Activated CD4-positive, alpha-beta memory T cell treated with anti-CD3 and anti-CD28 coated beads, Interleukin-2, amount 10 ng/mL, durations not matched to agents 7 days and 5 days (primary cell): ENCODE measurements around the gene NOL4. TPM values are rescaled to one million over a fixed set of nuclear protein-coding genes. Genes with fewer than 3 reads are reported as not detected.

Experiments
- CTCF ChIA-PET: fragments of 350-600 bp; sonication (Branson Sonifier 250); formaldehyde crosslinking; loops from one replicate; lab custom pipeline; 2021; ENCODE audit warnings: antibody characterized with exemption, inconsistent platforms; lab: Charles Lee
- POLR2A ChIA-PET: fragments of 350-600 bp; sonication (Branson Sonifier 250); formaldehyde crosslinking; loops from one replicate; lab custom pipeline; 2021; ENCODE audit warnings: antibody characterized with exemption; lab: Charles Lee
- DNase-seq: peaks from one replicate; pipeline ENCODE4 v3.0.0-alpha.2; 2020
- H3K27ac Mint-ChIP-seq: one replicate; pipeline ENCODE4 v1.8.0; 2021; ENCODE audit warnings: mild to moderate bottlenecking, mixed read lengths
- H3K27me3 Mint-ChIP-seq: one replicate; pipeline ENCODE4 v1.8.0; 2021; ENCODE audit warnings: mixed read lengths
- H3K36me3 Mint-ChIP-seq: one replicate; pipeline ENCODE4 v1.8.0; 2021; ENCODE audit warnings: low read depth, mixed read lengths
- H3K4me1 Mint-ChIP-seq: one replicate; pipeline ENCODE4 v1.8.0; 2021; ENCODE audit warnings: mixed read lengths
- H3K4me3 Mint-ChIP-seq: one replicate; pipeline ENCODE4 v1.8.0; 2021; ENCODE audit warnings: mild to moderate bottlenecking, mixed read lengths
- H3K9me3 Mint-ChIP-seq: one replicate; pipeline ENCODE4 v1.8.0; 2021; ENCODE audit warnings: mixed read lengths
- total RNA-seq, 2 experiments: library from RNA; stranded (reverse); gene quantifications; one replicate each; pipeline ENCODE4 v1.2.3, GENCODE V29; 2021

The NOL4 gene
- total RNA-seq, 2 experiments from 2014 or later, result not detected

DNA sequence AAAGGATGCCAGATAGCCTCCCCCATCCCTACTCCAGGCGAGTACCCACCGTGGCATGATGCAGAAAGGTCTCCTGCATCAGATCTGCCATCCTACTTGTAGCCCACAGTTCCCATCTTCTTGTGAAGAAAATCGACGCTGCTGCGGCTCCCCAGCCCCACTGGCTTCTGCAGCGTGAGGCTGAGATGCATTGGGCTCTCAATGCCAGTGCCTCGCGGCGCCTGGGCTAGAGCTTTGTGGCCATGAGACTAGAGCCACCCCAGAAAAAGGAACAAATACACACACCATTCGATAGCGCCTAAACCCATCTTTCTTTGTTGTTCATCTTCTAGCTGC, 2.8 kb downstream of the NOL4 start:
- H3K4me1 Mint-ChIP-seq, result peaks cover 2% of the 10 kb centered on the region
- no peaks in the 10 kb centered on the region for H3K9me3 Mint-ChIP-seq
- no peak overlapping the region for H3K4me3 Mint-ChIP-seq
- DNase-seq, result no peak
- ChIA-PET POLR2A (no interaction called here), CTCF (no interaction called here)
- no peaks in the 10 kb centered on the region for H3K36me3 Mint-ChIP-seq
- no peak overlapping the region for H3K27ac Mint-ChIP-seq
- H3K27me3 Mint-ChIP-seq, result peaks cover 24% of the 10 kb centered on the region

DNA sequence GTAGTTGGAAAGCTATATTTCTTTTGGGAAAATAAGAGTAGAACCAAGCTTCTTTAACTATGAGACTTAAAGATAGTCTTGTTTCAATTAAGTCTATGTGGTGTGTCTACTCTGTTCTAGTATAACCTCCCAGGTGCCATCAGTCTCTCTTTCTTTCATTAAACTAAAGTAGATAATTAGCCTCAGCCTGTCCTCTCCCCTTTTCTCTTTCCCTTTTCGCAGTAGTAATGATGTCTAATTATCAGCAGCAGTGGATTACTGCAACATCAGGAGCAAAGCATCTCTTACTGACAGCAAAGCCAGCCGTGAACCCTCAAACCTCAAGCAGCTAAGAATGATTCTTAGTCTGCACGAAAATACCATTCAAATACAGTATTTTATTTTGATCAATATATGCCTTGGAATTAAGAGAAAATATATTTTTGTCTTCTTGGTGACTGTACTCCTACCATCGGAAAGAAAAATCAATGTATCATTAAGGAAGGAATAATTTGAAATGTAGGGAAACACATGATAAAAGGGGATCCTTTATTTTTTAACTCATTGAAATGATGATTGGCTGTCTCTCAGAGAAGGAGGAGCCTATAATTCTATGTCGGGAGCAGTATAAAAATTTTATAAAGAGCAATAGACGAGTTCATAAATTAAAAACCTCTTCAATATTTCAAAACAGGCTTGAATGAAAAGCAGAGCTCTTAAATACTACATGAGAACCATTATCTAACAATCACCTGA, 4.5 kb downstream of the NOL4 start:
- no peaks in the 10 kb centered on the region for H3K9me3 Mint-ChIP-seq
- peaks cover 24% of the 10 kb centered on the region for H3K27me3 Mint-ChIP-seq
- POLR2A ChIA-PET, result no interaction called here
- no peak for DNase-seq
- CTCF ChIA-PET, result no interaction called here
- no peak overlapping the region for H3K27ac Mint-ChIP-seq
- H3K4me1 Mint-ChIP-seq, result peaks cover 2% of the 10 kb centered on the region
- H3K36me3 Mint-ChIP-seq, result no peaks in the 10 kb centered on the region
- no peak overlapping the region for H3K4me3 Mint-ChIP-seq

DNA sequence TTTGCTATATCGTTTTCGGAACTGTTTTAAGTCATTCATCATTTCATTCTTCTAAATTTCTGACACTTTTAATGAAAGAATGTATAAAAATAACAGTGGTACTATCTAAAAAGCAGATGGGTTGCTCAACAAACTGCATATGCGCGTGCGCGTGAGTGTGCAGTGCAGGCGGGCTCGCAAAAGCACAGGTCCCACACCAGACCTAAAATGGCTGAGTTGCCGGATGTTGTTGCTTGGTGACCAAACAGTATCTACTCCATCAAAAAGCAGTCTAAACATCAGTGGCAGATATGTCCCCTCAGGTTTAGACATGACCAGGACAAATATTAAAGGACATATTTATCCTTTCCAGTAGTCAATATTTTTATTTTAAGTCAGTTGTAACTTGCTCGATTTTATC, 5.1 kb downstream of the NOL4 start:
- no peaks in the 10 kb centered on the region for H3K9me3 Mint-ChIP-seq
- DNase-seq, result no peak
- H3K4me3 Mint-ChIP-seq, result no peak overlapping the region
- H3K36me3 Mint-ChIP-seq, result no peaks in the 10 kb centered on the region
- POLR2A ChIA-PET, result no interaction called here
- no peak overlapping the region for H3K27ac Mint-ChIP-seq
- peaks cover 2% of the 10 kb centered on the region for H3K4me1 Mint-ChIP-seq
- peaks cover 22% of the 10 kb centered on the region for H3K27me3 Mint-ChIP-seq
- CTCF ChIA-PET, result no interaction called here

DNA sequence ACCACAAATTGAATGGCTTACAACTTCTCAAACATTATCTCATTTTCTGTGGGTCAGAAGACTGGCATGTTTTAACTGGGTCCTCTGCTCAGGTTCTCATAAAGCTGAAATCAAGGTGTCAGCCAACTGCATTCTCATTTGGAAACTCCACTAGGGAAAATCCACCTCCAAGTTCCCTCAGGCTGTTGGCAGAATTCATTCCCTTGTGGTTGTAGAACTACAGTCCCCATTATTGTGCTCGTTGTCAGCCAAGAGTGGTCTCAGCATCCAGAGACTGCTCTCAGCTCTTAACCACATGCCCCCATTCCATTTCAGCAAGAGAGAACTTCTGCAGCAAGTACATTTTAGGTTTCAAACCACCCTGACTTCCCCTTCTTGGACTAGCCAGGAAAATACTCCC, 12.2 kb downstream of the NOL4 start:
- Mint-ChIP-seq H3K9me3 (no peaks in the 10 kb centered on the region), H3K36me3 (no peaks in the 10 kb centered on the region), H3K27ac (no peak overlapping the region), H3K27me3 (no peaks in the 10 kb centered on the region), H3K4me3 (no peak overlapping the region), H3K4me1 (no peaks in the 10 kb centered on the region)
- DNase-seq, result no peak
- CTCF ChIA-PET, result no interaction called here
- POLR2A ChIA-PET, result no interaction called here

DNA sequence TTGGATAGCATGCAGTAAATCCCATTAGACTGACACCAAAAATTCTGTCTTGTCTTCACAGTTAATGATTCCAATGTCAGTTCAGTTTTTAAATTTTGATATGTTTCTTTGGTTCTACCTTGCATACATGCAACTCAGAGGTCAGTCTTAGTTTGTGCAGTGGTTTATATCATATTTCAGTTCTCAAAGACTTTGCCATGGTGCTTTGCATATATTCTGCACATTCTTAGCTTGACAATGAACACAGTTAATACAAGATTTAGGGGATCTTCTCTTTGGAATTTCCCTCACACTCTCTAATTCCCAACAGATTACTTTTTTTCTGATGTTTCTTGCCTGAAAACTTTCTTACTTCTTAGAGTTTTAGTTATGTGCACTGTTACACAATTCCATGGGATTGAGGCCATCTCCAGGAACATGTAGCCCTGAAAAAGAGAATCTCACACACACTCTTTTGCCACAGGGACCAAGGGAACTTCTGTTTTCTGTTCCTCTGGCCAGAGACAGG, 17.3 kb downstream of the NOL4 start:
- no peaks in the 10 kb centered on the region for H3K4me1 Mint-ChIP-seq
- H3K4me3 Mint-ChIP-seq, result no peak overlapping the region
- no peak for DNase-seq
- ChIA-PET CTCF (no interaction called here), POLR2A (no interaction called here)
- no peak overlapping the region for H3K27ac Mint-ChIP-seq
- H3K9me3 Mint-ChIP-seq, result peaks cover 3% of the 10 kb centered on the region
- H3K27me3 Mint-ChIP-seq, result no peaks in the 10 kb centered on the region
- H3K36me3 Mint-ChIP-seq, result no peaks in the 10 kb centered on the region

DNA sequence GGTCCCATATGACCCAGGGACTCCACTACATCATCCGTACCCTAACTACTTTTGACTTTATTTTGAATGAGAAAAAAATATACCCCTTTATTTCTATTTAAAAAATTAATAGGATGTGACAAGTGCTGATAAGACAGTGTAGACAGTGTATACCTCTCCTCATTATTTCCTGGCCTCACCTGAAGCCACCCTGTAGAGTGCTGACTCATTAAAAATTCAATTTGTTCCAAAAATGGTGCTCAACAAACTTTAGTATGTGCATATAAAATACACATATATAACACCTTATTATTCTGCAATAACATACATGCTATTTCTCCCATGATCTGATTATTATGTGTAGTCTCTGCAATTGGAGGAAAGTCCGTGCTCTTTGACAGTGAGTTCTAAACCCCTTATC, 20.8 kb downstream of the NOL4 start:
- Mint-ChIP-seq H3K4me1 (no peaks in the 10 kb centered on the region), H3K36me3 (no peaks in the 10 kb centered on the region), H3K27ac (no peak overlapping the region), H3K4me3 (no peak overlapping the region), H3K9me3 (peaks cover 3% of the 10 kb centered on the region), H3K27me3 (no peaks in the 10 kb centered on the region)
- POLR2A ChIA-PET, result no interaction called here
- DNase-seq, result no peak
- CTCF ChIA-PET, result no interaction called here

DNA sequence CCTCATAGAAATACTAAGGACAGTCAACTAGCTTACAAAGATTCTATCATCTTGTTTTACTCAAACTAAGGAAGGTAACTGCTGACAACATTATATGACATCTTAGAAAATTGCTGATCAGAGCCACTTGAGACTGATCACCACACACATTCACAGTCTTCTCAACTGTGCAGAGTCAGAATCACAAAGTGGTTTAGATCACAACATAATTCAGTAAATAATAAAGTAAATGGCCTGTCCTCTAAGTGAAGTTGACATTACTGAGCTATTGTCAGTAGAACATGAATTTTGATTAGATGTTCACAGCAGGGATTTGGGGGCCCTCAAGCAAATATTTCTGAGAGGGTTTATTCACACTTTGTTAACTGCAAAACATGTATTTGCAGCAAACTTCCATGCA, 28.5 kb downstream of the NOL4 start:
- DNase-seq, result no peak
- H3K4me3 Mint-ChIP-seq, result no peak overlapping the region
- no peak overlapping the region for H3K27ac Mint-ChIP-seq
- ChIA-PET POLR2A (no interaction called here), CTCF (no interaction called here)
- no peaks in the 10 kb centered on the region for H3K9me3 Mint-ChIP-seq
- H3K27me3 Mint-ChIP-seq, result no peaks in the 10 kb centered on the region
- no peaks in the 10 kb centered on the region for H3K4me1 Mint-ChIP-seq
- no peaks in the 10 kb centered on the region for H3K36me3 Mint-ChIP-seq

DNA sequence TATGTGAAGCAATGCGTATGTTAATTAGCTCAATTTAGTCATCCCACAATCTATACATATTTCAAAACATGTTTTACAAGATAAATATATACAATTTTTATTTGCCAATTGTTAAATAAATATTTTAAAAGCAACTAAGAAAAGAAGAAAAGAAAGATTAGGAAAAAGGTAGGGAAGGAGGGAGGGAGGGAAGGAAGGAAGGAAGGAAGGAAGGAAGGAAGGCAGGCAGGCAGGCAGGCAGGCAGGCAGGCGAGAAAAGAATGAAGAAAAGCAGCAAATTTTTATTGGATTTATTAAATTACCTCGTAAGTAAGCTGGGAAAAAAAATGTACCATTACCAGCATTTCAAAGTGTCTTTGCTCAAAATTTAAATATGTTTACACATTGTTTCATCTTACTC, 30.5 kb downstream of the NOL4 start:
- ChIA-PET CTCF (no interaction called here), POLR2A (no interaction called here)
- H3K36me3 Mint-ChIP-seq, result no peaks in the 10 kb centered on the region
- H3K27ac Mint-ChIP-seq, result no peak overlapping the region
- DNase-seq, result no peak
- H3K4me1 Mint-ChIP-seq, result no peaks in the 10 kb centered on the region
- no peak overlapping the region for H3K4me3 Mint-ChIP-seq
- H3K9me3 Mint-ChIP-seq, result no peaks in the 10 kb centered on the region
- no peaks in the 10 kb centered on the region for H3K27me3 Mint-ChIP-seq

DNA sequence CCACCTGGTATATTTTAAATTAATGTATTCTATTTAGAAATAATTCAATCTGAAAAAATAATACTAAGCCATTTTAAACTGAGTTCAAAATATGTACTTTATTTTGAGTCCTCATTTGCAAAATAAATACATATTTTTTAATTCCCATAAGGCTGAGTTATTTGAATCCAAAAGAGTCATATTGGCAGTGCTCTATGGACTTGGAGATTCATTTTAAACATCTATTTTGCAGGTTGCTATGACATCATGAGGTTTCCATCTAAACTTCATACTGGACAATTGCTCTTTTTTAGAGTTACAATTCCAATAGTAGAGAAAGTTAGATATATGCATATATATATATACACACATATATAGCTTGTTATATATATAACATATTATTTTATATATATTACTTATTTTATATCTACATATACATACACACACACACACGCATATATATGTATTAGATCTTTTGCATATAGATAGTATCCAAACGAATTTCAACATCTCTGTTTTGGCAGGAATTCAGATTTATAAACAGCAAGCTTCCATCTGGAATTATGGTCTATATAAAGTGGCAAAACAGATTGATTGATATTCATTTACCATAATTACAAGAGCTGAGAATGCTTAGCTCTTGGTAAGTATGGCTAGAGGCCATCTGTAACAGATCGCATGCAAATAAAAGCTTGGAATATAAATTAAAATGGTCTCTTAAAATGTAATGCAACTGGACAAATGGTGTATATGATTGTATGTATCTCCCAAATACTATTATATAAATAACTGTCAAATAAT, 34.9 kb downstream of the NOL4 start:
- CTCF ChIA-PET, result no interaction called here
- Mint-ChIP-seq H3K27ac (no peak overlapping the region), H3K4me3 (no peak overlapping the region), H3K9me3 (peaks cover 5% of the 10 kb centered on the region), H3K4me1 (no peaks in the 10 kb centered on the region), H3K36me3 (no peaks in the 10 kb centered on the region), H3K27me3 (no peaks in the 10 kb centered on the region)
- POLR2A ChIA-PET, result no interaction called here
- DNase-seq, result no peak
